ENCODE measurements around the gene KLK1.

DNA sequence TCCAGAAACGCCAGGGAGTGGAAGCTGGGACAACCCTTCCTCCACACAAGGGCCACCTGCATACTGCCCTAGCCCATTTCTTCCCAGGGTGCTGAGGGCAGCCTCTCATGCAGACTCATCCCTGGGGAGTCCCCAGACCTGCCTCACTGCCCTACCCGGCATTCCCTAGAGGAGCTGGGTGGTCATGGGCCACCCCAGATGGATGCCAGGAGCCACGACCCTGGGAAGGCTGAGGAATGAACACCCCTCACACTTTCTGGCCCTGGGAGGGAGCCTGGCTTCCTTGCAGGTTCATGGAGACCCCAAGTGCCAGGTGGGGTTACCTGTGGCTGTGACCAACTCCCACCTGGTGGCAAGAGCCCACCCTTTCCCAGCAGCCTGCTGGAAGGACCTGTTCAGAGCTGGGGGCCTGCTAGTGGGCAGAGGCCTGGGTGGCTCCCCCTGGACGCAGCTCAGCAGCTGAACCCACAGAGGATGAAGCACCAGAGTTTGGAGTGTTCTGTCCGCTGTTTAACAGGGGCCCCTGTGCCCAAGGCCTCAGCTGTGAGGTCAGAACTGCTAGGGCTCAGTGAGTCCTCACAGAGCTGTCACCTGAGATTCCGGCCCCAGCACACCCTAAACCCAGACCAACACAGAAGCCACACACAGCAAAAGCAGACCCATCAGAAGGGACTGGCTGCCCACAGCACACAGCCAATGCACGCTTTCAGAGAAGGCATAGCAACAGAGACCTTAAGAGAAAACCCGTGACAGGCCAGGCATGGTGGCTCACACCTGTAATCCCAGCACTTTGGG, 26.8 kb downstream of the KLK1 start:
- TF ChIP-seq, protein P1, sequence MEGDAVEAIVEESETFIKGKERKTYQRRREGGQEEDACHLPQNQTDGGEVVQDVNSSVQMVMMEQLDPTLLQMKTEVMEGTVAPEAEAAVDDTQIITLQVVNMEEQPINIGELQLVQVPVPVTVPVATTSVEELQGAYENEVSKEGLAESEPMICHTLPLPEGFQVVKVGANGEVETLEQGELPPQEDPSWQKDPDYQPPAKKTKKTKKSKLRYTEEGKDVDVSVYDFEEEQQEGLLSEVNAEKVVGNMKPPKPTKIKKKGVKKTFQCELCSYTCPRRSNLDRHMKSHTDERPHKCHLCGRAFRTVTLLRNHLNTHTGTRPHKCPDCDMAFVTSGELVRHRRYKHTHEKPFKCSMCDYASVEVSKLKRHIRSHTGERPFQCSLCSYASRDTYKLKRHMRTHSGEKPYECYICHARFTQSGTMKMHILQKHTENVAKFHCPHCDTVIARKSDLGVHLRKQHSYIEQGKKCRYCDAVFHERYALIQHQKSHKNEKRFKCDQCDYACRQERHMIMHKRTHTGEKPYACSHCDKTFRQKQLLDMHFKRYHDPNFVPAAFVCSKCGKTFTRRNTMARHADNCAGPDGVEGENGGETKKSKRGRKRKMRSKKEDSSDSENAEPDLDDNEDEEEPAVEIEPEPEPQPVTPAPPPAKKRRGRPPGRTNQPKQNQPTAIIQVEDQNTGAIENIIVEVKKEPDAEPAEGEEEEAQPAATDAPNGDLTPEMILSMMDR (IDR thresholded peaks at IDR 0.05): no peak
- peak; percentile 24; the same call in 1 of the 2 replicates for TF ChIP-seq POLR2AphosphoS5 (IDR thresholded peaks at IDR 0.05; ENCODE audit: low read depth, low read length)

Data from Panc1 (cell line).